GM10847 (cell line): Measurements from ENCODE around the gene CLDN24.

Experiments
- POLR2A ChIP-seq: IDR thresholded peaks from 2 replicates; pipeline ENCODE4 v1.6.1; 2011; ENCODE audit not compliant: insufficient read length; ENCODE audit errors: extremely low read depth

CLDN24 gene

DNA sequence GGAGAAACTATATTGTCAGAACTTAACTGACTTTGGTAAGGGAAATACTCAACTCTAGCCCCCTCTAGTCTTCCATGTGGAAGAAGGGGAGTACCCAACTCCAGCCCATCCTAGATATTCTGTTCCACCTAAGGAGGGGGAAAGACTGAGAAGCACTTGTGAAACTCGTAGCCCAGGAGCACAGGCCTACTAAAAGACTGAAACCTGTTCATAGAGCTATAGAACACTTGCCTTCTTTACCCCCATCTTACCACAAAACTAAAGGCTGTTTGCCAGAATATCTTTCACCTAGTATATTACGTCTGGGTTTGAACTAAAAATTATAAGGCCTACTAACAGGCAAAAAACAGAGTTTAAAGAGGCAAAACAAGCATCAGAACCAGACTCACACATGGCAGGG is 17.7 kb downstream of the CLDN24 start:
- no peak for TF ChIP-seq POLR2A

DNA sequence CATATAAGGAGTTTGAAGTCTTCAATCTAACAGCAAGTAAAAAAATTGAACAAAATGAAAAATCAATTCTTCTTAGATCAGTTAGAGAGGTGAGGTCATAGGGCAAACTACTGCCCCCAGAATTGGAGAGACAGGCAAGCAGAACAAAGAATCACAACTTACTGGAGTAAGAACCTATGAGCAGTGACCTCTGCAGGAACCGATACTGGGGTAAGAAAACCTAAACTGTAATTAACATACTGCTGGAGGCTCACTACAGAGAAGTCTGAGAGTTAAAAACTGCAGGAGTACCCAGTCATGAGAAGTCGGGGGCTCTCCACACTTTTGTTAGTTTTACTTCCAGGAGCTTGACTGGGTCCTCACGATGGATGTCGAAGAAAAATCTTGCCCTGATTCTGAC is 18.2 kb downstream of the CLDN24 start:
- no peak for TF ChIP-seq POLR2A

DNA sequence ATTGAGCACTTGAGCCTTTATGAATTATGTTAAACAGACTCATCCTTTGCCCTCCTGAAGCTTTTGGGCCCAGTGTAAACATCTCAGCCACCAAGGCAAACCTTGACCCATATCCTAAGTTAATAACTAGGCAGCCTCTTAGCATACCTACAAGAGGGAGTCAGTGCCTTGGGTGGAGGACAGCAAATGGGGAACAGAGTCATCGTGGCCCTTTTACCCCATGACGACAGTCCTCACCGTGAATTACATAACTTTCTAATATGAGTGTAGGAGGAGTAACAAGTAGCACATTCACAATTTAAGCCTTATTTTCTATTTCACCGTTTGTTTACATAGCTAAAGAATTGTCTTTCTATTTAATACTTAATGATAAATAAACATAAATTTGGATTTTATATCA is 18.9 kb downstream of the CLDN24 start:
- TF ChIP-seq POLR2A = no peak

DNA sequence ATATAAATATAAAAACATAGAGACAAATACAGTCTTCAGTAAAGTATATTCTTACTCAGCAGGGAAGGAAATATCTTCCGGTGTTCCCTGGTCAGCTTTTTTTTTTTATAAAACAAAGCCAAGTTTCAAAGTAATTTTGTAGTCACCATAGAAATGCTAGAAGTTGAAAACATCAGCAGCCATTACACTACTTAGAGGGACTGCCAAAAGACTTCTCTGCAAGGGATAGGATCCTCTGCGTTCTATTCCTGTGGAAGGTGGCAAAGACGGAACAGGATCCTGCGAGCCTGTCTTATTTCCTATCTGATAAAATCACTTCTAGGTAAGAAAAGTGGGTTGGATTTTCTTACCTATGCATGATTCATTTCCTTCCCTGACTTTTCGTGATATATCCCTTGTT is 21.6 kb downstream of the CLDN24 start:
- TF ChIP-seq POLR2A = no peak

DNA sequence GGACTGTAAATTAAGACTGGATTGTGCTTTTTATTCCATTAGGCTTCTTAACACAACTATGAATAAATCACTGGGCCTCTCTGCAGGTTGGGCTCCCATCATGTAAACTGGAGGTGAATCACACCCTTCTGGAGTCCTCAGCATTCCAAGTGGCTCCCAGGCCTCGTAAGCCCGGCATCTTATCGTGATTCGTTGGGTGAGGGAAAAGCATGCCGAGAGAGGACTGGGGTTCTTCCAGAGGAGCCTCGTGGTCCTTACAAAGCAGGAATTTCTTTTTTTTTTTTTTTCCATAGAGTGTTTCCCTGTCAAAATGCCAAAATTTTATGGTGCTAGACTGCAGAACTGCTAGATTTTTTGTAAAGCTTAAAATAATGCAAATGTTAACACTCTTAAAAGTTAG is 22.2 kb downstream of the CLDN24 start:
- TF ChIP-seq POLR2A = no peak

DNA sequence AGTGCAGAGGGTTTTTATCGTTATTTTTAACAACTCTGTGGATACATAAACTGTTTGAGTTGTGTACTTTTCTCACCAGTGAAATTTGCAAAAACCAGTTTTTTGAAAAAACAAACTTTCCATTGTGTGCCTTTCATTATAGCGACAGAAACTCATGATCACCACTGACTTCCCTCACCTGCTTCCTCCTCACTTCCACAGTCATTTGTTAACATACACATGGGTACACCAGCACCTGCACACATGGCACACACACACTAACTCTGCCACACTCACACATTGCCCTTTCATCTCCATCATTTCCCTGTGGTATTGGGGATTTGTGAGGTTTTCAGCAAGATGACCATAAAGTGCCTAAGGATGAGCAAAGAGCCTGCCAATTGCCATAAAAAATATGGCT is 22.8 kb downstream of the CLDN24 start:
- no peak for TF ChIP-seq POLR2A

DNA sequence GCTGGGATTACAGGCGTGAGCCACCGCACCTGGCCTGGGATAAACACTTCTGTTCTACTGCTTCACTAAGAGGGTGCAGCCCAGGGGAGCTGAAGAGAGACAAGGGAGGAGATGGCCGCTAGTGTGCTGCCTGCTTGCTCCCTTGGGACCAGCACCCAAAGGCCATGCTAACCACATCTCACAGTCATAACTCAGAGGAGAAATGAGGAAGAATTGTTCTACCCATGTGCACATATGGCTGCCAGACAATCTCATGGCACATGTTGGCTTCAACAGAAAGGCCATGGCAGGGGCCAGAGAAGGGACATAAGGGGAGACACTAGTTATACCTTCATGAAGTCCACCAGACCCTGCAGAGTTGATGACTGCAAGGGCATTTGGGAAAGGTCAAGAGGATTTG is 24.6 kb downstream of the CLDN24 start:
- no peak for TF ChIP-seq POLR2A

DNA sequence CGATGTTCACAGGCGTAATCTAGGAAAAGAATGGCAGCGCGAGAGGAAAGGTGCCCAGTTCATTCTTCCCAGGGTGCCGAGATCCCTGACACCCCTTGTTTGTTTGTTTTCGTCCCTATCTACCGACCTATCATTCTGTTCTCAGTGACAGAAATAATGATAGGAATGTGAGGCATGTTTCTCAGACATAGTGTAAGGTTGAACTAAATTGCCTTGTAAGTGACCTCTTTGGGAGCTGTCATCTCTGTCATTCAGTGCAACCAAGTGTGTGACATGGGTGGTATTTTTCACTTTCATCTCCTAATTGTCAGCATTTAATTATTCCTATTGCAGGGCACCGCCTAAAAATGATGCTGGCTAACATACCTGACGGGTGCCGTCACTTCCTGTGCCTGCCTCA is 26.5 kb downstream of the CLDN24 start:
- TF ChIP-seq POLR2A = no peak

DNA sequence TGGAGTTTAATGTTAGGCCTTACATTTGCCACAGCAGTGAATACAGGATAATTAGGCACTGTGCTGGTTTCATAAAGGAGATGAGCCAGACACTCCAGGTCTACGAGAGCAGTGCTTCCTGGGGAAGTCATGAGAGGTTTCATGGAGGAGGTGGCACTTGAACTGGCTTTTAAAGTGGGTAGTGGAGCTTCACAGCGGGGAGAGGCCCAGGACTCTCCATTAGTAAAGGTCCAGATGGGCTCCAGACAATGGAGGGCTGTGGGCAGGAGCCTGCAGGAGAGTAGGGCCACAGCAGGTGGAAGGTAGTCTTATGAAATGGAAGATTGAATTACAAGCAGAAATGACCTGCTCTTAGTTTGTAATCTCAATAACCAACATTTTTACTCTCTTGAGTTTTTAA is 31.2 kb downstream of the CLDN24 start:
- no peak for TF ChIP-seq POLR2A

DNA sequence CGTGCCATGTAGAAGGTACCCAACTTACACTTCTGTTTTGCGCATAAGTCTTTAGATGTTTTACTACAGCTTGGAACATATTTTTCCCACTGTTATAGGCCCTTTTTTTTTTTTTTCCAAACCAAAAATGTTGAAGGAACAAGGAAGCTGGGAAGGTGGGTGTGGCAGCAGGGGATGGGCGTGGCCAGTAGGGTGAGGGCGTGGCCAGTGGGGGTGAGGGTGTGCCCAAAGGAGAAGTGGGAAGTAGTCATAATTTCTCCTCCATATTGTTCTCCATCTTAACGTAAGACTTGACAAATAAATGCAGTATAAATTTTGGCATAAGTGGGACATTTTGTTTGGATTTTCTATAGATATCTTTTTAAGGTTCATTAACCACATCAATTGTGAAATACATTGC is 32.5 kb downstream of the CLDN24 start:
- no peak for TF ChIP-seq POLR2A

DNA sequence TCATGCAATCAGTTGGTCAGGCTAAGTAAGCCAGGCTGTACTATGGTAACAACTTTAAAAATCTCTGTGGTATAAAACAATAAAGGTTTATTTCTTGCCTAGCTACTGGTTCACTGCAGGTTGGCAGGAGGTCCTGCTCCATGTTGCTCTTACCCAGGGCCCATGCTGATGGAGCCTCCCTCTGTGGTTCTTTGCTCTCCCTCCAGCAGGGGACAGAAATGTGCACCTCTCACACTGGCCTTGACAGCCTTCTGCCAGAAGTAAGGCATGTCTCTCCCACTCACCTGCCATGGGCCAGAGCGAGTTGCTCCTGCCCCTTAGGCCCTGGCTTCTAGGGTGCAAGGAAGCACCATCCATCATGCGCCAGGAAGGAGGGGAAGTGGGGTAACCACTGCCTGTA is 33.3 kb downstream of the CLDN24 start:
- TF ChIP-seq POLR2A = no peak

DNA sequence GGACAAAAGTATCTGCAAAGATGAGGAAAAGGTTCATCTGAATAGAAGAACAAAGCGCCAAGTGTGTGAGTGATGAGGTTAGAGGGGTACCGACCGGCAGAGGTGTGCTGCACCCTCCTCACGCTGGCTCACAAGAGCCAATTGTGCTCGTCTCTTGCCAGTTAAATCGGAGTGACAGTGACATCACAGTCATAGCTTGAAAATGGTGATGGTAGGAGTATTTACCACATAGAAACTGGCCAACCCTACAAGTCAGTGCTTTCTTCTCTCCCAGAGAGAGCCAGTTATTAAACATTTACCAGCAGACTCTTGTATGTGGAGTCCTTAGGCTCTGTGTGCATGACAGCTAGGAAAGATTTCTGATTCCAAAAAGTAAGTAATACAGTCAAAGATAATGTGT is 34.5 kb downstream of the CLDN24 start:
- TF ChIP-seq POLR2A = no peak

DNA sequence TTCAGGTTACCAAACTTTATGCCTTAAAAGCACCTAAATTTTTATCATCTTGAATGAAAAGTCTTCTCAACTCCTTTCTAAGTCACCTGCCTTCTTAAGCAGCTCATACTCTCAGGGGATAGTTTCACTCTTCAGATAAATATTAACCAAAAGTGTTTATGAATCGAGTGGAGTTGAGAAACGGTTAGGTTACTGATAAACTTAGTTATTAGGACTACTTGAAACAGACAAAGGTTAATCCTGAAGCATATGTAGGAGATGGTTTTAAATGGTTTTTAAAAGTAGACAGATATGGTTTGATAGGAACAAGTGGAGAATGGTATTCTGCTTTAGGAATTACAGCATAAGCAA is 34.9 kb downstream of the CLDN24 start:
- no peak for TF ChIP-seq POLR2A

DNA sequence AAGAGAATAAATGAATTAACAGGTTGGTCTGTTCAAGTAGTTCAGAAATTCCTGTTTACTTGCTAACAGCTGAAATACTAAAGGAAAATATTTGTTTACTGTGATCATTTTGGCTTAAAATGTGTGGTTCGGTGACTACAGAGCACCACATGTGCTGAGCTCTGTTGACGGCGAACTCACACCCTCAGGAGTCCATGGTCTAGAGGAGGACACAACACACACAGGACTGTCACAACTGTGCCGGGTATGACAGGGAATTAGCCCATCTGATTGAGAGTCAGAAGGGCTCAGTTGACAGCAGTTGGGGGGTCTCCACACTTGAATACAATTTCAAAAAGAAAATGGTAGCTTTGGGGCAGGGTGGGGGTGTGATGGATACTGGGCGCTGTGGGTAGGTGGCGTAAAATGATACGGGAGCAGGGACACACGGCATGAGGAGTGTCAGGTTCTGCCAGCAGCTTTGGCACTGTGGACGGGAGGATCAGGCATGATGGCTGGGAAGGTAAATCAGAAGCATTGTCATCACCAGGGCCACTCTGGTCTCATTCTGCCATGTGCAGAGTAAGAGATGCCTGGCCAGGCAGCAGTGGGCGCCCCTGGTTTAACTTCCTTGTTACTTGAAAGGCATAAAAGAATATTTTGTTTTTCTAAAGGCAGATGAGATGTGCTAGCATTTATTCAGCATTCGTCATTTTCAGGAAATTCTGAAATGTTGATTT is 35.5 kb downstream of the CLDN24 start:
- TF ChIP-seq POLR2A = no peak

DNA sequence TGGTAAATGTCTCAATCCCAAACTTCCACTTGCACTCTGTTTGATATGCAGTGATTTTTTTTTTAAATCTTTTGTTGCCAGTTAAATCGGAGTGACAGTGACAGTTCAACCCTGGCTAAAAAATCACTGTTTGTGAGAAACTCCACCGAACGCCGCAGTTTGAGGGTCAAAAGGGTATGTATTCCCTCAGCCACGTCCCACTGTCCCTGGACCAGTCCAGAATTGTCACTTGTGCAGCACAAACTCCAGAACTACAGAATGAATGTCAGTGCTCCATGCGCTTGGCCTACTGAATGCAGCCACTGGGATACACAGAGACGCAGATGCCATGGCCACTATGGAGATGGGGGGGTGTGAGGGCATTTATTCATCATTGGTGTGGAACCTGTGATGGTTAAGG is 36.3 kb downstream of the CLDN24 start:
- TF ChIP-seq POLR2A = no peak

DNA sequence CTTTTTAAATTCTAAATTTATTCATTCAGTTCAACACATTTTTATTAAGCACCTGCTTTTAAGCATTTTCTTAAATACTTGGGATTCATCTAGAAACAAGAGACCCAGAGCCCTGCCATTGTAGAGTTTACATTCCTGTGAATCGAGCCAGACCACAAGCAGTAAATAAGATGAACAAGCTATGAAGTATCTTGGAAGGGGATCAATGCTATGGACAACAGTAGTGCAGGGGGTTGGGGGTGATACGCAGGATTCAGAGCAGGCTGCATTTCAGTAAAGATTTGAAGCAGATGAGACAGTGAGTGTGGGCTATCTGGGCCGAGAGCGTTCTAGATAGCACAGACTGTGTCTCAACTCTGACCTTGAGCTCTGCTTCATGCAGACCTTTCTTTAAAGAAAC is 37.3 kb downstream of the CLDN24 start:
- no peak for TF ChIP-seq POLR2A

DNA sequence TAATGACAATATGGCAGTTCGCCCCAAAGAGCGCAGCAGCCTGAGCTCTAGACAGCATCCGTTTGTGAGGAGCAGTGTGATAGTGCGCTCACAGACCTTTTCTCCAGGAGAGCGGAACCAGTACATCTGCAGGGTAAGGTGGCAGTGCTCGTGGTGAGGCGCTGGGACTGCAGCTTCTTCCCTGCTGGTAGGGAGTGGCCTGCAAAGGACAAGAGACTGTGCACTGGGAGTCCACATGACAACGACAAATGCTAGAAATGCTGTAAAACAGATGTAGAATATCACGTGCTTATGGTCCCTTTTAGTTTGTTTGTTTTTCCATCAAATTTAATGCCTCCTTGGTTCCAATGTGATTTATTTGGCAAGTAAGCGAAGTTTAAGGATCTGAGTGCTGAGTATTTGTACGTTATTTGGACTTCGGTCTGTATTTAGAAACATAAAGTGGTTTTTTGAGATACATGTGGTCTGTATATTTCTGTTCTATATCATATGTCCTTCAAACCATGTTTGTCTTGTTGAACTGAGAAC is 37.9 kb downstream of the CLDN24 start:
- TF ChIP-seq POLR2A = no peak
